Measurements from ENCODE around the gene LPCAT2.

The LPCAT2 gene

DNA sequence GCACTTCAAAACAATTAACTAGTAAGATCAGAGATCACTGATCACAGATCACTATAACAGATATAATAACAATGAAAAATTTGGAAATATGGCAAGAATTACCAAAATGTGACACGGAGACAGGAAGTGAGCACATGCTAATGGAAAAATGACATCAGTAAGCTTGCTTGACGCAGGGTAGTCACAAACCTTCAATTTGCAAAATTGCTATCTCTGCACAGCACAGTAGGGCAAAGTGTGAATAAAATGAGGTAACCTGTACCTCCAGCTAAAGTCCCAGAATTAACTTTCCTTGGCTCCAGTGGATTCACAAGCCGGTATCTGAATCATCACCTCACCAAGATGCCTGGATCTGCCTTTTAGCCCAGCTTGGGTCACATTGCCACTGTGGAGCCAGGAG lies 34.1 kb upstream of the LPCAT2 start:
- Histone ChIP-seq H3K4me1 (ENCODE audit: control insufficient read depth, insufficient read depth, low read length) (peaks cover 7% of the 10 kb centered on the region), H3K27me3 (ENCODE audit: control insufficient read depth, insufficient read depth, low read length) (no peaks in the 10 kb centered on the region), H3K36me3 (ENCODE audit: control insufficient read depth, insufficient read depth, low read length) (no peaks in the 10 kb centered on the region), H3K9ac (ENCODE audit: low read length) (no peak overlapping the region), H3K27ac (ENCODE audit: low read depth, low read length) (peak overlapping the region; percentile 48), H3K4me3 (ENCODE audit: low read length) (no peak overlapping the region)

DNA sequence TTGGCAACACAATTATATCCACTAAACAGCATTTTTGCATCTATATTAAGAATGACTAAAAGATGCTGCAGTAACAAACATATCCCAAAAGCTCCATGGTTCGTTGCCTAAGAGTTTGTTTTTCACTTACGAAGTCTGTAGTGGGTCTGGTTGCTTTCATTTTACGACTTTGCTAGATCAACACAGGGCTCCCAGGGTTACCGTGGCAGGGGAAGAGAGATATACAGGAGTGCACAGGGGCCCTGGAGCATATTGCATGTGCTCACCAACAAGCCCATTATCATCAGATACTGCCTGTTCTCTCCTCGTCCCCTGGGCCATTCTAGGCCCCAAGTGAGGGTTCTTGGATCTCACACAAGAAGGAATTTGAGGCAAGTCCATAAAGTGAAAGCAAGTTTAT lies 33.0 kb upstream of the LPCAT2 start:
- Histone ChIP-seq H3K27me3 (ENCODE audit: control insufficient read depth, insufficient read depth, low read length) (peaks cover 3% of the 10 kb centered on the region), H3K9ac (ENCODE audit: low read length) (no peak overlapping the region), H3K4me3 (ENCODE audit: low read length) (no peak overlapping the region), H3K36me3 (ENCODE audit: control insufficient read depth, insufficient read depth, low read length) (no peaks in the 10 kb centered on the region), H3K27ac (ENCODE audit: low read depth, low read length) (peak overlapping the region; percentile 75), H3K4me1 (ENCODE audit: control insufficient read depth, insufficient read depth, low read length) (peaks cover 5% of the 10 kb centered on the region)

DNA sequence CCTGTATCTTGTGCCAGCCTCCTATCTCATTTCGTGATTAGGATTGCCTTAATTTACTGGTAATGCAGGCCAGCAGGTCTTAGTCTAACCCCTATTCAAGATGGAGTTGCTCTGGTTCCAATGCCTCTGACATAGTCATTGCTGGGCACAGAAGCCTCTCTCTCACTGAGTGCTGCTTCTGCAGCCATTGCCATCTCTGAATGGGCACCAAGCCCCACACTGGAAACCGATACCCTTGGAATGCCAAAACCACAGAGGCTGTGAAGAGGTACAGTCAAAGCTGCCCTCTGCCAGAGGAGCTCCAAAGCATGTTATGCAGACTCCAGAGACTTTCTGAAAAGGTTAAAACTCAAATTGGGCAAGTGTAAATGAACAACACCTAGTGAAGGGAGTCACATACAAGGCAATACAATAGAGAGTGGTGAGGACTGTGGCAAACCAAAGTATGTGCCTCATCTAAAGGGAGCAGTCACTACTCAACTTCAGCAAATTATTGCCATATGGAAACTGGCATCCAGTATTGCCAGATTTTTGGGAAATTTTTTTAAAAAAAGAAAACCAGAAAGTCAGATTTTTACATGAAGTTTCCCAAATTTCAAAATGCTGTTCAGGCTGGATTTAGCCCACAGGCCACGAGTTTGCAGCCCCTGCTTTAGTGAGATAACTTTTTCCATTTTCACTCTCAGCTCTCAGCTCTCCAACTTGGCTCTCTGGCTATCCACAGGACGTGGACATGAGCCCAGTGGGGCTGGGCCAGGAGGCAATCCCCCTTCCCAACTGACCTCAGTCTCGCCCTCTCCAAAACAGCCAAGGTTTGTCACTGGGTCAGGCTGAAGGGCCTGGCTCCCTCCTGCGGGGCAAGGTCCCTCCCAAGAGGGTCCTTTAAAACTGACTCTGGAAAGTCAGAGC lies 32.0 kb upstream of the LPCAT2 start:
- no peak overlapping the region for H3K4me3 ChIP-seq (ENCODE audit: low read length)
- H3K36me3 ChIP-seq (ENCODE audit: control insufficient read depth, insufficient read depth, low read length) = no peaks in the 10 kb centered on the region
- H3K9ac ChIP-seq (ENCODE audit: low read length) = no peak overlapping the region
- H3K27ac ChIP-seq (ENCODE audit: low read depth, low read length) = peak overlapping the region; percentile 75
- H3K4me1 ChIP-seq (ENCODE audit: control insufficient read depth, insufficient read depth, low read length) = peaks cover 5% of the 10 kb centered on the region
- peaks cover 3% of the 10 kb centered on the region for H3K27me3 ChIP-seq (ENCODE audit: control insufficient read depth, insufficient read depth, low read length)

DNA sequence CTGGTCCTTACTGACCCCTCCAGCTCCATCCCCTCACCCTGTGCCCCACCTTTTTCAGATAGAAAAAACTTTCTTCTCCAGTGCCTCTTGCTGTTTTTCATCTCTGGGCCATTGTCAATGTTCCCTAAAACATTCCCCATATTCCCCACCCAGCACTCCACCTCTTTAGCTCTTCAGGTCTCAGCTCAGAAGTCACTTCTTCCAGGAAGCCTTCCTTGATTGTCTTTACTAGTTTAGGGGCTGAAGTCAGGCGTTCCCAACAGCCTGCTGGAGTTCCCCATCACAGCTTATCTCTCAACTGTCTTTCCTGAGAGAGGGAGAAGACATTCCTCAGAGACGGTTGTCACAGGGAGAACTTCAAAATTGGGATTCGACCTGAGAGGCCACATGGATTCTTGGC lies 31.1 kb upstream of the LPCAT2 start:
- Histone ChIP-seq H3K27ac (ENCODE audit: low read depth, low read length) (peak overlapping the region; percentile 51), H3K4me1 (ENCODE audit: control insufficient read depth, insufficient read depth, low read length) (peaks cover 5% of the 10 kb centered on the region), H3K36me3 (ENCODE audit: control insufficient read depth, insufficient read depth, low read length) (no peaks in the 10 kb centered on the region), H3K27me3 (ENCODE audit: control insufficient read depth, insufficient read depth, low read length) (peaks cover 3% of the 10 kb centered on the region), H3K9ac (ENCODE audit: low read length) (no peak overlapping the region), H3K4me3 (ENCODE audit: low read length) (no peak overlapping the region)

DNA sequence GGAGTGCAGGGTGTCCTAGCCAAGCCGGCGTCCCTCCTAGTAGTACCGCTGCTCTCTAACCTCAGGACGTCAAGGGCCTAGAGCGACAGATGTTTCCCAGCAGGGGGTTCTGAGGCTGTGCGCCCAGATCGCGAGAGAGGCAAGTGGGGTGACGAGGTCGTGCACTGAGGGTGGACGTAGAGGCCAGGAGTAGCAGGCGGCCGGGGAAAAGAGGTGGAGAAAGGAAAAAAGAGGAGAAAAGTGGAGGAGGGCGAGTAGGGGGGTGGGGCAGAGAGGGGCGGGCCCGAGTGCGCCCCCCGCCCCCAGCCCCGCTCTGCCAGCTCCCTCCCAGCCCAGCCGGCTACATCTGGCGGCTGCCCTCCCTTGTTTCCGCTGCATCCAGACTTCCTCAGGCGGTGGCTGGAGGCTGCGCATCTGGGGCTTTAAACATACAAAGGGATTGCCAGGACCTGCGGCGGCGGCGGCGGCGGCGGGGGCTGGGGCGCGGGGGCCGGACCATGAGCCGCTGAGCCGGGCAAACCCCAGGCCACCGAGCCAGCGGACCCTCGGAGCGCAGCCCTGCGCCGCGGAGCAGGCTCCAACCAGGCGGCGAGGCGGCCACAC lies 29.9 kb upstream of the LPCAT2 start, which contains the start of gene MMP2:
MMP2 (plus strand) TSS at position 372 of the 603 bp plus-strand sequence. CDS start 282 bp downstream, outside the sequence.
- H3K4me3 ChIP-seq (ENCODE audit: low read length) = peak within 1 kb of the TSS; percentile 61
- peaks cover 3% of the 10 kb centered on the region for H3K27me3 ChIP-seq (ENCODE audit: control insufficient read depth, insufficient read depth, low read length)
- peaks cover 5% of the 10 kb centered on the region for H3K4me1 ChIP-seq (ENCODE audit: control insufficient read depth, insufficient read depth, low read length)
- peak within 1 kb of the TSS; percentile 83 for H3K27ac ChIP-seq (ENCODE audit: low read depth, low read length)
- no peak within 1 kb of the TSS for H3K9ac ChIP-seq (ENCODE audit: low read length)
- H3K36me3 ChIP-seq (ENCODE audit: control insufficient read depth, insufficient read depth, low read length) = no peaks in the 10 kb centered on the region

DNA sequence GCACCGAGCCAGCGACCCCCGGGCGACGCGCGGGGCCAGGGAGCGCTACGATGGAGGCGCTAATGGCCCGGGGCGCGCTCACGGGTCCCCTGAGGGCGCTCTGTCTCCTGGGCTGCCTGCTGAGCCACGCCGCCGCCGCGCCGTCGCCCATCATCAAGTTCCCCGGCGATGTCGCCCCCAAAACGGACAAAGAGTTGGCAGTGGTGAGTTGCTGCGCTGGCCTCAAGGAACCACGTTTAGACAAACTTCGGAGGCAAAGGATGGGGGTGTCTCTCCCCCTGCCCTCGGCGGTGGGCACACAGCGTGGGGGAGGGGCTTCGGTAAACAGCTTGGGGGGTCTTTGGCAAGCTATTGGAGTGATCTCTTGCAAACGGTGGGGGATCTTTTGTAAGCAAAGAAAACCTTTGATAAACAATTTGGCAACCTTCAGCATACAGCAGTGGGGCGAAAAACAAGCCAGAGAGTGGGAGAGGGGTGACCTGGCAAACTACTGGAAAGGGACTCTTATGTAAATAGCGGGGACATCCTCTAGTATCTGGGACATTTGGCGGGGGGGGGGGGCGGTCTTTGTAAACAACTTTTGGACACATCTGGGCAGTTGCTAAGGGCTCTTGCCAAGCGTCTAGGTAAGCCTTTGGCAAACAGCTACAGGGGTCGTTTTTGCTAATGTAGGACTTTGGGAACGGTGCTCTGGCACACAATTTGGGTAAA lies 29.3 kb upstream of the LPCAT2 start:
- Histone ChIP-seq H3K4me1 (ENCODE audit: control insufficient read depth, insufficient read depth, low read length) (peaks cover 5% of the 10 kb centered on the region), H3K9ac (ENCODE audit: low read length) (no peak overlapping the region), H3K36me3 (ENCODE audit: control insufficient read depth, insufficient read depth, low read length) (no peaks in the 10 kb centered on the region), H3K27me3 (ENCODE audit: control insufficient read depth, insufficient read depth, low read length) (peaks cover 3% of the 10 kb centered on the region), H3K27ac (ENCODE audit: low read depth, low read length) (peak overlapping the region; percentile 83), H3K4me3 (ENCODE audit: low read length) (peak overlapping the region; percentile 61)

DNA sequence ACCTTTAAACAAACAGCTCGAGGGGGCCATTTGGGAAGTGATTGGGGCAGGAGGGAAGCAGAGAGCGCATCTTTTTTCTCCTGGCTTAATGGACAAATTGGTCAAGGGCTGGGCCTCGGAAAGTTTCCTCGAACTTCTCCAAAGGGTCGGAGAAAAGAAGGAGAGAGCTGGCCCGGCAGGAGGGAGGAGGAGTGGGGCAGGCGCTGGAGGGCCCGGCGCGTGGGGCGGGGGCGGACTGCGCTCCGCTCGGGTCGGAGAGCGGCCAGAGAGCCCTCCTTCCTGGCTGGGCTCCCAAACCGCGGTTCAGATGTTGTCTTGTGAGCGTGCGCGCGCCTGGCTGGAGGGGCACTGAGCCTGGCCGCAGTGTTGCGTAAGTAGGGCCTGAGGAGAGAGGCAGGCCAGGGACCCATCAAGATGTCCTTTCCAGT lies 28.6 kb upstream of the LPCAT2 start:
- H3K27me3 ChIP-seq (ENCODE audit: control insufficient read depth, insufficient read depth, low read length) = peaks cover 3% of the 10 kb centered on the region
- no peaks in the 10 kb centered on the region for H3K36me3 ChIP-seq (ENCODE audit: control insufficient read depth, insufficient read depth, low read length)
- peaks cover 5% of the 10 kb centered on the region for H3K4me1 ChIP-seq (ENCODE audit: control insufficient read depth, insufficient read depth, low read length)
- no peak overlapping the region for H3K9ac ChIP-seq (ENCODE audit: low read length)
- peak overlapping the region; percentile 61 for H3K4me3 ChIP-seq (ENCODE audit: low read length)
- peak overlapping the region; percentile 83 for H3K27ac ChIP-seq (ENCODE audit: low read depth, low read length)

DNA sequence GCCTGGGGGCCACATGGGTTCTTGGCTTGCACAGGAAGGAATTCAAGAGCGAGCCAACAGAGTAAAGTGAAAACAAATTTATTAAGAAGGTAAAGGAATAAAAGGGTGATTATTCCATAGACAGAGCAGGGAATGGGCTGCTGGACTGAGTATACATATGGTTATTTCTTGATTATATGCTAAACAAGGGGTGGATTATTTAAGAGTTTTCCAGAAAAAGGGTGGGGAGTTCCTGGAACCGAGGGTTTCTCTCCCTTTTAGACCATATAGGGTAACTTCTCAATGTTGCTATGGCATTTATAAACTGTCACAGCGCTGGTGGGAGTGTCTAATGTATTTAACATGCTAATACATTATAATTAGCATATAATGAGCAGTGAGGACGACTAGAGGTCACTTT lies 27.8 kb upstream of the LPCAT2 start:
- no peak overlapping the region for H3K9ac ChIP-seq (ENCODE audit: low read length)
- H3K36me3 ChIP-seq (ENCODE audit: control insufficient read depth, insufficient read depth, low read length) = no peaks in the 10 kb centered on the region
- H3K27me3 ChIP-seq (ENCODE audit: control insufficient read depth, insufficient read depth, low read length) = peaks cover 3% of the 10 kb centered on the region
- no peak overlapping the region for H3K27ac ChIP-seq (ENCODE audit: low read depth, low read length)
- H3K4me1 ChIP-seq (ENCODE audit: control insufficient read depth, insufficient read depth, low read length) = peaks cover 5% of the 10 kb centered on the region
- peak overlapping the region; percentile 37 for H3K4me3 ChIP-seq (ENCODE audit: low read length)

DNA sequence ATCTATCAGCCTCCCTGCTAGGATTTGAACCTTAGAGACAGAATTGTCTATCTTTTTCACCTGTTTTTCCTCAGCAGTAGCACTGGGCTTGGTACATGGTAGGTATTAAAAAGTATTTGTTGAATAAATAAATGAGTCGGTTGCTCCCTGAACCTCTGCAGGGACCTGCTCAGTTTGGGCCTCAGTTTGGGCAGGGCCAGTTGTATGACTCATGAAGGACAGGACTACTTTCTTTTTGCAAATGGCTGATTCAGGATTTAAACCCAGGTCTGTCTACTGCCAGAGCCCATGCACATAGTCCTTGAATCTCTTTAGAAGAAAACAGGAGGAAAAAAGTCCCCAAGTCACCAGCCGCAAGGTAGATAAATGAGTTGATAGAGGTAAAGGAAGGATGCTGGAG lies 26.8 kb upstream of the LPCAT2 start:
- Histone ChIP-seq H3K9ac (ENCODE audit: low read length) (no peak overlapping the region), H3K4me3 (ENCODE audit: low read length) (no peak overlapping the region), H3K36me3 (ENCODE audit: control insufficient read depth, insufficient read depth, low read length) (no peaks in the 10 kb centered on the region), H3K27ac (ENCODE audit: low read depth, low read length) (no peak overlapping the region), H3K4me1 (ENCODE audit: control insufficient read depth, insufficient read depth, low read length) (peaks cover 2% of the 10 kb centered on the region), H3K27me3 (ENCODE audit: control insufficient read depth, insufficient read depth, low read length) (peaks cover 3% of the 10 kb centered on the region)

DNA sequence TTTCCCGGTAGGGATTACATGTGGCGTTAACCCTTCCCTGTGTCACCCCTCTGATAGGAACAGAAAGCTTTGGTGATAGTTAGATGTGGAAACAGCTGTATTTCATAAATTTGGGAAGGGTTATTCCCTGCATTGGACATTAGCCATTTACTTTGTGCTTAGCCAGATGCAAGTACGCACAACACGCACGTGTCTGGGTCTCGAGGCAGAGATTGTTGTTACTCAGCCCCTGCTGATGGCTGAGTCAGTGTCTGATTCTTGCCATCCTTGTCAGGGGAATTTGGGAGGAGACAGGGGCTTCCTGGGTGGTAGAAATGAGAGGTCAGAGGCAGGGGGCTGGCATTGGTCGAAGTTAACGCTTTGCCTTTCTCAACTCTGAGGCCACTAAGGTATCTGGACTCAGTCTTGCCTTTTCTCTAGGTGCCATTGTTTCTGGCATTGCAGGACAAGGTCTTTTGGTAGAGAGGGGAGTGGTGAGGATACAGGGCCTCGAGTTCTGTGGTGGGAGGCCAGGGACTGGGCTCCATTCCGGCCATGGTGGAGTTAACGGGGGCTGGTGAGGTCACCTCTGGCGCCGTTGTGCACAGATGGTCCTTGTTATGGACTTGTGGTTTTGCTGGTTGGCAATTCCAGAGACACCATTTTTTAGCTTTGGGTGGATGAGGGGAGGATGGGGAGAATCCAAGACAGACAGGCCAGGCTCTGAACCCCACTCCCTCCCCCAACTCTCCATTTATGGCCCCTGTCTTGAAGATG lies 21.6 kb upstream of the LPCAT2 start:
- Histone ChIP-seq H3K27me3 (ENCODE audit: control insufficient read depth, insufficient read depth, low read length) (no peaks in the 10 kb centered on the region), H3K9ac (ENCODE audit: low read length) (no peak overlapping the region), H3K27ac (ENCODE audit: low read depth, low read length) (peak overlapping the region; percentile 15), H3K4me3 (ENCODE audit: low read length) (no peak overlapping the region), H3K4me1 (ENCODE audit: control insufficient read depth, insufficient read depth, low read length) (no peaks in the 10 kb centered on the region), H3K36me3 (ENCODE audit: control insufficient read depth, insufficient read depth, low read length) (no peaks in the 10 kb centered on the region)

DNA sequence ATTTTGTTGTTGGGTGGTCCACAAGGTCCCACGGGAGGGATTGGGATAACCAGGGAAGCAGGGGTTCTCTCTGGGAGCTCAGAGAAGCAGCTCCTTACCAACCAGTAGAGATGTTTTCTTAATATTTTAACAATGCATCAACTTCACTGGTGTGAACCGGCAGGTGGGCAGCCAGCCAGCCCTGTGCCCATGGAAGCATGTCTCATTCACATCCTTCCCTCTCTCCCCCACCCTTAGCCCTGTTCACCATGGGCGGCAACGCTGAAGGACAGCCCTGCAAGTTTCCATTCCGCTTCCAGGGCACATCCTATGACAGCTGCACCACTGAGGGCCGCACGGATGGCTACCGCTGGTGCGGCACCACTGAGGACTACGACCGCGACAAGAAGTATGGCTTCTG lies 20.6 kb upstream of the LPCAT2 start:
- Histone ChIP-seq H3K4me3 (ENCODE audit: low read length) (no peak overlapping the region), H3K36me3 (ENCODE audit: control insufficient read depth, insufficient read depth, low read length) (no peaks in the 10 kb centered on the region), H3K27me3 (ENCODE audit: control insufficient read depth, insufficient read depth, low read length) (no peaks in the 10 kb centered on the region), H3K4me1 (ENCODE audit: control insufficient read depth, insufficient read depth, low read length) (no peaks in the 10 kb centered on the region), H3K27ac (ENCODE audit: low read depth, low read length) (no peak overlapping the region), H3K9ac (ENCODE audit: low read length) (no peak overlapping the region)

Measured in rectal smooth muscle tissue (tissue), 1 donor.